ENCODE measurements around the gene PDE11A.
"Not testable (repeated sequence)": the region's sequence is repeated elsewhere in the genome, so short reads cannot be mapped to it uniquely, and the experiment has no call there.

PDE11A gene

GRCh38 chr2:177881008-177881747, 191.4 kb downstream of the PDE11A start:
- no peak for DNase-seq

DNA sequence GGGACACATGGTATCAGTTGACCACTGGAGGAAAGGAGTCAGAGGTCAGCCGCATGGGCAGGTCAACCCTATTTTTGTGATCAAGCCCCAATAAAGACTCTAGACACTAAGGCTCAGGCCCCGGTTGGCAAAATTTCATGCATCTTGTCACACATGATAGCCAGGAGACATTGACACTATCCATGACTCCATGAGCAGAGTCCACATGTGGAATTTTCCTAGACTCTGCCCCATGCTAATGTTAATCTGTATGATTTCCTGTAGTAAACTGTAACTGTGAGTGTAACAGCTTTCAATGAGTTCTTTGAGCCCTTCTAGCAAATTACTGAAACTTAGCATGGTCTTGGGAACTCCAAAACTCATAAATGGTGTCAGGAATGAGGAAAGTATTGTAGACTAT, 192.3 kb downstream of the PDE11A start:
- DNase-seq = no peak

DNA sequence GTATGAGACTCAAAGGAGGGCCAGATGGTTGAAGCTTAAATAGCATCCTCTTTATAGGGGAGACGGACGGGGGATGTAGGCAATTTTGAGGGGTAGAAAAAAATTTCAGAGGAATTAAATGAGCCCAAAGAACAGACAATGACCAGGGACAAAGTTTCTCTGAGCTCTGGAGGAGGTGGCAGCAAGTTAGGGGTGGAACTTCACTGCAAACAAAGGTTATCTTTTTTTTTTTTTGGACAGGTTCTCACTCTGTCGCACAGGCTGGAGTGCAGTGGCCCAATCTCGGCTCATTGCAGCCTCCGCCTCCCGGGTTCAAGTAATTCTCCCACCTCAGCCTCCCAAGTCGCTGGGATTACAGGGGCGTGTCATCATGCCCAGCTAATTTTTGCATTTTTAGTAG, 195.6 kb downstream of the PDE11A start:
- DNase-seq = no peak

GRCh38 chr2:177874686-177875085, 197.9 kb downstream of the PDE11A start:
- no peak for DNase-seq

DNA sequence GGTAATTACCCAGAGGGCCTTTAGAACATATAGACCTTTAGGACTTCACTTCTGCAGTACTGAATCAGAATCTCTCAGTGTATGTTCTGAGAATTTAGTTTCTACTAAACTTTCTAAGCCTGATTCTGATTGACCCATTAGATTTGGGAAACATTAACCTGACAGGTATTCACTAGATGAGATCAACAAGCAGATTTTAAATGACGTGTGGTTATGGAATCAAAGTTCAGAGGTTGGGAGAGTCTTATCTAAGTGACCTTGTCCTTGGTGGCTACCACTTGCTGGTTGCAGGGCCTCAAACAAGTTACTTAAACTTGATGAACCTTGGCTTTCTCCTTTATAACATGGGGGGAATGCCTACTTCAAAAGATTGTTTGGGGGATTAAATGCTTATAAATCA, 198.7 kb downstream of the PDE11A start:
- no peak for DNase-seq

DNA sequence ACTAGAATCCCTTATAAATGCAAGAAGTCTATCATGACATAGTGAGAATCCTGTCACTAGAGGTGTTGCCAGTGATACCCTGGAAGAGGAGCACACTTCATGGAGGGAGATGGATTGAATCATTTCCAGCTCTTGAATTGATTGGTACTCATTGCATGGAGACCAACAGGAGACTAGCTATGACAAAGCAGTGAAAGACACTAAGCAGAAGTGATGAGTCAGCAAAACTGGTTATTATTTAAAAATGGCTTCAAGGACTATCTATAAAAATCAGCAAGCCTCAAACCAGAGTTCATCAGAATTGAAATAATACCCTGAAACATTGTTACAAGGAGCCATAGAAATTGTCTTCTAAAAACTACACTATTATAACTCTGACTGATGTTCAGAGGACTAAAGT, 200.3 kb downstream of the PDE11A start:
- DNase-seq = no peak

DNA sequence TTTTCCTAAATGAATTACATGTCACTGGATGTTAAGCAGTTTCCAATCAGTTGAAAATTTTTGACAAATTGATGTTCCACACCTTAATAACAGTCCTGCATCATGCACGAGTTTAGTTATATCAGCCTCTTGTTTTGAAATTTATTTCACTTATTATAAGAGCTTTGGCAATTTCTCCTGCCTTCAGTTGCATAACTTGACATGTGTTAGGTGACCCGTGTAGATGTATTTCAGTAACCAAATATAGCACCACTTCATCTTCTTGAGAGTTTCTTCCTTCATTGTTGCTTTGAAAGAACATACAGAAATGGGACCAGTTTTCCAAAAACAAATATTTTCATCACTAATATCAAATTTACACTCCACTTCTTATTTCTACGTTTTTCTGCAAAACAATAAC, 202.7 kb downstream of the PDE11A start:
- no peak for DNase-seq

DNA sequence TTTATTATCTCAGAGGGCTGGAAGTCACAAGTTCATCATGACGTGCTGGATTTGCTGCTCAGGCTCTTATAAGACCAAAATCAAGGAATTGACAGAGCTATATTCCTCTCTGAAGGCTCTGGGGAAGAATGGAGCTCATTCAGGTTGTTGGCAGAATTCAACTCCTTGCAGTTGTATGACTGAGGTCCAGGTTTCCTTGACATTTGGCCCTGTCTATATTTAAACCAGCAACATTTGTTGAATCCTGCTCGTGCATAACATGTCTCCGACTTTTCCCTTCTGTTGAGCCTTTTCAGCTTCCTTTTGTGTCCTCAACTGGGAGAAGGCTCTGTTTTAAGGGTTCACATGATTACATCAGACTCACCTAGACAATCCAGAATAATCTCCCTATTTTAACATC, 203.4 kb downstream of the PDE11A start:
- no peak for DNase-seq

- no peak for DNase-seq
These were observed 203.8 kb downstream of the PDE11A start for GRCh38 chr2:177868806-177869205.

GRCh38 chr2:177857538-177857937, 215.0 kb downstream of the PDE11A start:
- DNase-seq = no peak

DNA sequence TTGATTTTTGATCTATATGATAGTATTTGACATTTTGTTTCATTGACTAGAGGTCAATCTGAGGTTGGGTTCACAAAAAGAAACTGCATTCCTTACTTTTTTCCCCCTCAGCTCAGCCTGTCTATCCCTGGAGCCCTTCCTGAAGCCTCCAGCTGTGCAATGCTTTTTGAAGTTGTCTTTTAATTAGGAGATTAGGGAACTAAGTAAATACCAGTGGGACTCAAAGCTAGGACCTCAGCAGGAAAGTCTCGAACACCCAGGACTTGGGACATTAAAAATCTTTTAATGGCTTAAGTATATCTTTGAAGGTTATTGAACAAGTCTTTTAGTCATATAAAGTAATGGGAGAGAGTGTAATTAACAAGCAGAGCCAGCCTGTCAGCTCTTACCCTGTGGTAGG, 220.2 kb downstream of the PDE11A start:
- DNase-seq = no peak

DNA sequence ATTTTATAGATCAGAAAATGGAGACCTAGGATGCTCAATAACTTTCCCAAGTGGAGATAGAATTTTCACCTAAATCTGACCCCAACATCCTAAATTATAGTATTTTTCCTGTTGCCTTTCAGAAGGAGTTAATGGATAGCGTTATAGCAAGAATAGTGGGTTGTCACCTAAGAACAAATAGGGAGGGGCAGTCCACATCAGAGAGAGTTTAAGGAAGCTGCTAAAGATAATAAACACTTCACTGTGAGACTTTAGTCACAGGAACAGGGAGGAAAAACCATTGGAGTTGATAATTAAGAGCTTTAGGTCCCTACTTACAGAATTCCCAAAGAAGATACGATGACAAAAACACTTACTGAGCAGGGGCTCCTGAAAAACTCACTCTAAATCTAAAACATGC, 229.4 kb downstream of the PDE11A start:
- no peak for DNase-seq

- DNase-seq = no peak
These were observed 230.3 kb downstream of the PDE11A start for GRCh38 chr2:177842243-177842642.

GRCh38 chr2:177835418-177836204, 237.0 kb downstream of the PDE11A start:
- not testable (repeated sequence) for DNase-seq

DNA sequence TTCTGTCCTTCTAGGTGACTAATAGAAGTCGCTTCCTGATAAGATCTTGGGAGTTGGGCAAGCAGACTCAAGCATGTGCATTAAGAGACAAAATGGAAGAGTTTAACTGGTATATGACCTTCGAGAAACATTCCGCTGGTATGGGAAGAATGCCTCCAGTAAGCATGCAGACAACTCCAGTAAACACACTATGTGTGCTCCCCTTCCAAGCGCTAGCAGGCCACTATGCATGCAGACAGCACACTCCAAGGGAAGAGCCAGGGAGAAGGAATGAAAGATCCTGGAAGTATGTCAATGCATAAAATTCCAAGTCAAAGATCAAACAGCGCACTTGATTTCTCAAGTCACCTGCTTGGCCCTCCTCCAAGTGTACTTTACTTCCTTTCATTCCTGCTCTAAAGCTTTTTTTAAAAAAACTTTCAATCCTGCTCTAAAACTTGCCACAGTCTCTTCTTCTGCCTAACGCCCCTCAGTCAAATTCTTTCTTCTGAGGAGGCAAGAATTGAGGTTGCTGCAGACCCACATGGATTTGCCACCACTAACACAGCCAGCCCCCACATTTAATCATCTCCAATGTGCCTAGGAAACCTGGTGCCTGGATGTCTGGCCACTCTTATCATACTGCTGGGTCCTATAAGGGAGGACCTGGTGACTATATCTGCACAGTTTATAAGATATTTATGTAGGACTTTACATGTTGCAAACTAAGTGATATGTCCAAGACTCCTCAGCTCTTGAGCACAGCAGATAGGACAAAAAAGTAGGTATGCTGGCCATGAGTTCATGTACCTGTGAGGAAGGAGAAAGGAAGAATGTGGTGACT, 239.8 kb downstream of the PDE11A start:
- no peak for DNase-seq

GRCh38 chr2:177830881-177831386, 241.6 kb downstream of the PDE11A start:
- DNase-seq = no peak

DNA sequence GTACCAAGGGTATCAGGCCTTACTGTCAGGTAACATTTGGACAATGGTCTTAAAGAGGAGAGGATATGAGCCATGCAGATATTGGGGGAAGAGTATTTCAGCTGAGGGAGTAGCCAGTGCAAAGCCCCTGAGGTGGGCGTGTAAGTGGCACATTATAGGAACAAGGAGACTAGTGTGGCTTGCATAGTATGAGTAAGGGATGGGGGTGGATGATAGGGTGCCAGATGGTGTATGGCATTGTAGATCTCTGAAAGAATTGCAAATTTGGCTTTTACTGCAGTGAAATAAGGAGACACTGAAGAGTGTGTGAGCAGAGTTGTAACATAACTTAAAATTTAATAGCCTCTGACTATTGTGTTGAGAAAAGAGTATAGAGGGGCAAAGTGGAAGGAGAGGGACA, 244.0 kb downstream of the PDE11A start:
- DNase-seq = no peak

DNA sequence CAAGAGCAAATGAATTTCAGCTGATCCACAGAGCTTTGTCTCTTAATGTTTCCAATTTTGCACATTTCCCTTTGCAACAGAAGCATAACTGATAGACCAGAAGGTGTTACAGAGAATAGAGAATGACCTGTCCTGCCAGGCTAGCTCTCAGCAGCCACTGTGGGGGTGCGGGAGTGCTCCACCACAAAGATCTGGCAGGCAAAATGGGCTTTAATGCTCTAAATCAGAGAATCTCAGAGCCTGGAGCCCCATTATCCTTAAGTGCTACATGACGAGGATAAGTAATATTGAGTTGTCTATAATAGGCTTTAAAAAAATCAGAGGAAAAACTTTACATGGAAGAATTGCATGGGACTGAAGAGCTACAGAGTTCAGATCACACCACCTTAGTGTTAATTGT, 245.7 kb downstream of the PDE11A start:
- no peak for DNase-seq

DNA sequence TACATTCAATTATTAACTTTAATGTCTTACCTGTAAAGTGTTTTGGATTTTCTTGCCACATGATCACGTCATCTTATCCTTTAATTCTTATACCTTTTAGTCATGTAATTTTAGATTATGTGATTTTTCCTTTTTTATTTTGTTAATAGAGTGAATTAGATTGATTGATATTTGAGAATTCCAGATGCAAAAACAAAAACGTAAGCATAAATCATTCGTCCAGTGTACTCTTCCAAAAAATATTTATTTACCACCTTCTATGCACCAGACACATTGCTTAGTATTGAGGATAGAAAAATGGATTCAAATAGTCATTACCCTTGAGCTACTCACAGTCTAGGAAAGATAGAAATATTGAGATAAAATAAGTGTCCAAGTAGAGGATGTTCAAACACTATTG, 249.6 kb downstream of the PDE11A start:
- no peak for DNase-seq

GRCh38 chr2:177818412-177818811, 254.2 kb downstream of the PDE11A start:
- no peak for DNase-seq

GRCh38 chr2:177817300-177817699, 255.3 kb downstream of the PDE11A start:
- DNase-seq = no peak

DNA sequence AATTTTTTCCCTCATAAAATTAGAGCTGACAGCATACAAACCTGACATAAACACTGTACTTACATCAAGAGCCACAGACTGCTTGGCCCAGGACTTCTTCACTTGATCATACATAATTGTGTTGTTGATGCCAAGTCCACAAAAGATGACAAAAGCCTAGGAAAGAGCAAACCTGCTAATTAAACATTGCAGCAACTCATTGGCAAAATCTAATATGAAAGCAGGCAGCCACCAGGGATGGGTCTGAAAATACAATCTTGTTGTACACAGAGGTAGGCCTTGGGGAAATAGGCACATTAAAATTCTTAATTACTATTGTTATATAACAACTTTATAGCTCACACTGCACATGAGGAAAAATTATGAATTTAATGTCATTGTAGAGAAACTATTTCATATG, 255.8 kb downstream of the PDE11A start:
- no peak for DNase-seq

DNA sequence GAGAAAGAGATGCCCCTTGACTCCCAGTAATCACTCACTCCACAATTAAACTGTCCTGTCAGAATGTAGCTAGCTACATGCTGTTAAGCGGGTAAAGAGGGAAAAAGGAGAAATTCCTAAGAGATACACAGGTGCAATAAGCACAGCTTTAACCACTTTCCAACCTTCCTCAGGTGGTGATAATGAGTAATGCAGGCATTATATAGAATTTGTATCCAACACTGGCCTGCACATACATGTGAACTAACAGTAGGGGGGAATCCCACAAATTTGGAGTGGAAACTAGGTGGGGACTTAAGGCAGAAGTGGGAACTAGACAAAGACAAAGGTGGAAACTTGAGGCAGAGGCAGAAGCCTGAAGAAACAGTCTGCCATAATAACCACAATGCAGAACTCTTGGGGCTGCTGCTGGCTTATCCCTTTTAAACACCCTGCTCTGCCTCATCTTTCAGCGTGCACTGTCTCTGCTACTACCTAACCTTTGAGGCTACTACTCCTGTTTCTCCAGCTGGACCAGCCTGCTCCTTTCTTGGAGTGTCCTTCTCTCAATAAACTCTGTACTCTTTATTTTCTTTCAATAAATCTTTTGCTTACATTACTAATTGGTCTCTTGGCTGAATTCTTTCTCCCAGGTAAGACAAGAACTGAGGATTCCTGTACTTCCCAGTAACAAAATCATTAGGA, 259.7 kb downstream of the PDE11A start:
- DNase-seq = no peak

Data from activated effector memory CD4-positive, alpha-beta T cell treated with Interleukin-2 at 50 U/mL for 16 hours (primary cell).